H9 (cell line): ENCODE measurements around the gene LRIG1. TPM values are rescaled to one million over a fixed set of nuclear protein-coding genes. Genes with fewer than 3 reads are reported as not detected.

Source experiments
- DNase-seq: peaks from one replicate; pipeline ENCODE4 v3.0.0-alpha.2; 2017
- H2AFZ ChIP-seq: one replicate; pipeline ENCODE4 v1.6.1; 2013; ENCODE audit warnings: mild to moderate bottlenecking, low read length, control low read depth, moderate library complexity
- H2AK5ac ChIP-seq: 2 replicates; pipeline ENCODE4 v1.6.1; 2013; ENCODE audit warnings: low read length, control low read depth, mixed read lengths; ENCODE audit not compliant: insufficient read length
- H2BK120ac ChIP-seq: one replicate; pipeline ENCODE4 v1.6.1; 2013; ENCODE audit warnings: low read depth, mild to moderate bottlenecking, low read length, control low read depth, inconsistent platforms; ENCODE audit not compliant: poor library complexity, severe bottlenecking
- H2BK12ac ChIP-seq: 2 replicates; pipeline ENCODE4 v1.6.1; 2013; ENCODE audit warnings: low read length, control low read depth, mixed read lengths, low read depth; ENCODE audit not compliant: insufficient read length
- H2BK15ac ChIP-seq: 2 replicates; pipeline ENCODE4 v1.6.1; 2013; ENCODE audit warnings: low read depth, low read length, control low read depth
- H2BK20ac ChIP-seq: one replicate; pipeline ENCODE4 v1.6.1; 2013; ENCODE audit warnings: low read depth, mild to moderate bottlenecking, low read length, control low read depth, inconsistent platforms; ENCODE audit not compliant: poor library complexity, severe bottlenecking
- H2BK5ac ChIP-seq: 2 replicates; pipeline ENCODE4 v1.6.1; 2013; ENCODE audit warnings: low read length, control low read depth, mixed read lengths; ENCODE audit not compliant: insufficient read length
- H3K14ac ChIP-seq: 2 replicates; pipeline ENCODE4 v1.6.1; 2013; ENCODE audit warnings: low read length, control low read depth; ENCODE audit not compliant: insufficient read depth
- H3K18ac ChIP-seq: 2 replicates; pipeline ENCODE4 v1.6.1; 2013; ENCODE audit warnings: low read depth, mild to moderate bottlenecking, mixed read lengths, low read length, control low read depth; ENCODE audit not compliant: insufficient read length
- H3K23ac ChIP-seq: 2 replicates; pipeline ENCODE4 v1.6.1; 2013; ENCODE audit warnings: low read length, control low read depth, mixed read lengths, low read depth; ENCODE audit not compliant: insufficient read length
- H3K23me2 ChIP-seq: 2 replicates; pipeline ENCODE4 v1.6.1; 2013; ENCODE audit warnings: low read depth, mild to moderate bottlenecking, mixed read lengths, low read length, control low read depth; ENCODE audit not compliant: insufficient read length, poor library complexity, severe bottlenecking
- H3K27ac ChIP-seq: 2 replicates; pipeline ENCODE4 v1.5.1; 2013; ENCODE audit warnings: low read length, control low read depth, mixed read lengths, low read depth; ENCODE audit not compliant: insufficient read length
- H3K27me3 ChIP-seq: 2 replicates; pipeline ENCODE4 v1.6.1; 2013; ENCODE audit warnings: low read length, control low read depth, inconsistent platforms; ENCODE audit not compliant: insufficient read depth
- H3K4ac ChIP-seq: 2 replicates; pipeline ENCODE4 v1.6.1; 2013; ENCODE audit warnings: low read depth, mild to moderate bottlenecking, control low read depth, inconsistent platforms, low read length, moderate library complexity
- H3K4me1 ChIP-seq: 2 replicates; pipeline ENCODE4 v1.6.1; 2013; ENCODE audit warnings: low read length, control low read depth, inconsistent platforms; ENCODE audit not compliant: insufficient read depth
- H3K4me2 ChIP-seq: 2 replicates; pipeline ENCODE4 v1.6.1; 2013; ENCODE audit warnings: low read length, control low read depth, mixed read lengths; ENCODE audit not compliant: insufficient read length, insufficient read depth
- H3K56ac ChIP-seq: 2 replicates; pipeline ENCODE4 v1.6.1; 2013; ENCODE audit warnings: low read depth, mild to moderate bottlenecking, mixed read lengths, low read length, control low read depth; ENCODE audit not compliant: insufficient read length
- H3K79me1 ChIP-seq: 2 replicates; pipeline ENCODE4 v1.6.1; 2013; ENCODE audit warnings: low read depth, mild to moderate bottlenecking, moderate library complexity, low read length, control low read depth, inconsistent platforms; ENCODE audit not compliant: insufficient read depth, poor library complexity, severe bottlenecking
- H3K79me2 ChIP-seq: 2 replicates; pipeline ENCODE4 v1.6.1; 2013; ENCODE audit warnings: low read length, control low read depth, inconsistent platforms; ENCODE audit not compliant: insufficient read depth
- H3K9ac ChIP-seq: 2 replicates; pipeline ENCODE4 v1.6.1; 2013; ENCODE audit warnings: low read length, control low read depth, mixed read lengths; ENCODE audit not compliant: insufficient read length; ENCODE audit errors: extremely low read depth
- H3K9me3 ChIP-seq: one replicate; pipeline ENCODE4 v1.6.1; 2013; ENCODE audit warnings: low read depth, low read length, inconsistent platforms; ENCODE audit not compliant: control insufficient read depth
- H3T11ph ChIP-seq: one replicate; pipeline ENCODE4 v1.6.1; 2013; ENCODE audit warnings: mild to moderate bottlenecking, low read length, control low read depth, inconsistent platforms
- H4K20me1 ChIP-seq: one replicate; pipeline ENCODE4 v1.6.1; 2013; ENCODE audit not compliant: control insufficient read depth, insufficient read length, insufficient read depth
- H4K5ac ChIP-seq: 2 replicates; pipeline ENCODE4 v1.6.1; 2013; ENCODE audit warnings: low read depth, mild to moderate bottlenecking, mixed read lengths, low read length, control low read depth; ENCODE audit not compliant: insufficient read length
- H4K8ac ChIP-seq: replicated peaks from 2 replicates; pipeline ENCODE4 v1.6.1; 2013; ENCODE audit warnings: low read length, control low read depth, mixed read lengths, low read depth; ENCODE audit not compliant: insufficient read length
- H4K91ac ChIP-seq: 2 replicates; pipeline ENCODE4 v1.6.1; 2013; ENCODE audit warnings: low read depth, mild to moderate bottlenecking, moderate library complexity, mixed read lengths, low read length, control low read depth; ENCODE audit not compliant: insufficient read length
- H3K27ac Mint-ChIP-seq, 3 experiments: 2 replicates in 2 of 3; 3 replicates in 1 of 3; pipeline ENCODE4 v1.8.0; 2020 to 2021; ENCODE audit warnings: mixed read lengths in 3 of 3, mild to moderate bottlenecking in 1 of 3, moderate library complexity in 1 of 3
- H3K27me3 Mint-ChIP-seq: 2 replicates; pipeline ENCODE4 v1.8.0; 2021; ENCODE audit warnings: low read depth, mild to moderate bottlenecking, moderate library complexity, mixed read lengths
- H3K36me3 Mint-ChIP-seq, 3 experiments: 2 replicates in 2 of 3; 3 replicates in 1 of 3; pipeline ENCODE4 v1.8.0; 2020 to 2021; ENCODE audit warnings: low read depth in 3 of 3, mixed read lengths in 3 of 3; ENCODE audit not compliant: insufficient read depth in 1 of 3
- H3K4me1 Mint-ChIP-seq, 2 experiments: 2 replicates each; pipeline ENCODE4 v1.8.0; 2020; ENCODE audit warnings: mixed read lengths in 2 of 2
- H3K4me3 Mint-ChIP-seq, 2 experiments: 2 replicates in 1 of 2; 3 replicates in 1 of 2; pipeline ENCODE4 v1.8.0; 2020 to 2021; ENCODE audit warnings: mild to moderate bottlenecking in 2 of 2, mixed read lengths in 2 of 2, moderate library complexity in 1 of 2
- H3K9me3 Mint-ChIP-seq, 2 experiments: 2 replicates in 1 of 2; 3 replicates in 1 of 2; pipeline ENCODE4 v1.8.0; 2020; ENCODE audit warnings: mild to moderate bottlenecking in 2 of 2, mixed read lengths in 2 of 2, moderate library complexity in 1 of 2
- WGBS: extraction: QIAGEN DNeasy Blood & Tissue Kit; methylation state at CpG from one replicate; pipeline ENCODE4 v1.1.7; 2013; ENCODE audit warnings: missing lambda C conversion rate, low lambda C conversion rate, mixed read lengths; ENCODE audit not compliant: insufficient read length; ENCODE audit errors: extremely low coverage; 5-methylcytosine and 5-hydroxymethylcytosine counted together
- total RNA-seq: library from RNA; stranded (reverse); gene quantifications from 2 replicates; pipeline ENCODE4 v1.2.1, GENCODE V29; 2021
- TF ChIP-seq, protein P1 (sequence below): fragments of 200-600 bp; sonication (generic); conservative IDR thresholded peaks from 3 replicates; pipeline ENCODE4 v1.8.0; 2021; ENCODE audit warnings: antibody characterized with exemption, mild to moderate bottlenecking

LRIG1 gene
- total RNA-seq, 1 experiment from 2014 or later: 70.3 TPM

DNA sequence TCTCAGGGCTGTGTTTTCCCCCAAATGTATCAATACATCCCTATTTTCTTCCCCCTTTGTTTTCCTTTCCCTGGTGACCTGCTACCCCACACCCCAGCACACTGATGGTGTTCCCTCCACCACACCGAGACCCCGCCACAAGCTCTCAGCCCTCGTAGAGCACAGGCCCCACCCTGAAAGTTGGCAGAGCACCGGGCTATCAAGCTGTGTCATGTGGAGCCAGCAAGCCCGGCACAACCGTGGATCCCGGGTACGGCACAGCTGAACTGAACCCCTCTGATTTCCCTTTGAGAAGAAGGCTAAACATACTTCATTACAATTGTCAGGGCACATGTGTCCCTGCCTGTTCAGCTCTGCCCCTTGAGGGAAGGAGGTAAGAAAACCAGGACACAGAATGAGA lies 69.9 kb downstream of the LRIG1 start:
- H4K5ac ChIP-seq: no peak overlapping the region
- H2BK5ac ChIP-seq: no peak overlapping the region
- peaks cover 23% of the 10 kb centered on the region for H3K4me1 ChIP-seq
- H3K9me3 ChIP-seq: no peaks in the 10 kb centered on the region
- H2BK15ac ChIP-seq: no peak overlapping the region
- no peaks in the 10 kb centered on the region for H3K23me2 ChIP-seq
- peaks cover 53% of the 10 kb centered on the region for H3K79me2 ChIP-seq
- no peak overlapping the region for H3T11ph ChIP-seq
- no peak overlapping the region for H3K4me3 Mint-ChIP-seq
- H3K9ac ChIP-seq: no peak overlapping the region
- peaks cover 69 to 73% of the 10 kb centered on the region in 2 experiments for H3K4me1 Mint-ChIP-seq
- H3K36me3 Mint-ChIP-seq: peaks cover 17 to 61% (median 47%) of the 10 kb centered on the region in 3 experiments
- H3K18ac ChIP-seq: no peak overlapping the region
- no peak overlapping the region for H4K8ac ChIP-seq
- no peak overlapping the region for H2BK12ac ChIP-seq
- no peak overlapping the region for H3K56ac ChIP-seq
- H3K27me3 Mint-ChIP-seq: no peaks in the 10 kb centered on the region; the same call in 1 of the 2 replicates
- H2BK20ac ChIP-seq: no peak overlapping the region
- H4K91ac ChIP-seq: no peak overlapping the region
- H3K9me3 Mint-ChIP-seq: no peaks in the 10 kb centered on the region; a peak in 1 of 5 replicates
- no peaks in the 10 kb centered on the region for H3K27me3 ChIP-seq
- no peaks in the 10 kb centered on the region for H4K20me1 ChIP-seq
- peaks cover 17% of the 10 kb centered on the region for H3K79me1 ChIP-seq
- peak overlapping the region; percentile 56 to 89 (median 74); a peak in 6 of 7 replicates for H3K27ac Mint-ChIP-seq
- H3K4me2 ChIP-seq: no peak overlapping the region
- no peak overlapping the region for H2BK120ac ChIP-seq
- H2AFZ ChIP-seq: no peak overlapping the region
- TF ChIP-seq, protein P1, sequence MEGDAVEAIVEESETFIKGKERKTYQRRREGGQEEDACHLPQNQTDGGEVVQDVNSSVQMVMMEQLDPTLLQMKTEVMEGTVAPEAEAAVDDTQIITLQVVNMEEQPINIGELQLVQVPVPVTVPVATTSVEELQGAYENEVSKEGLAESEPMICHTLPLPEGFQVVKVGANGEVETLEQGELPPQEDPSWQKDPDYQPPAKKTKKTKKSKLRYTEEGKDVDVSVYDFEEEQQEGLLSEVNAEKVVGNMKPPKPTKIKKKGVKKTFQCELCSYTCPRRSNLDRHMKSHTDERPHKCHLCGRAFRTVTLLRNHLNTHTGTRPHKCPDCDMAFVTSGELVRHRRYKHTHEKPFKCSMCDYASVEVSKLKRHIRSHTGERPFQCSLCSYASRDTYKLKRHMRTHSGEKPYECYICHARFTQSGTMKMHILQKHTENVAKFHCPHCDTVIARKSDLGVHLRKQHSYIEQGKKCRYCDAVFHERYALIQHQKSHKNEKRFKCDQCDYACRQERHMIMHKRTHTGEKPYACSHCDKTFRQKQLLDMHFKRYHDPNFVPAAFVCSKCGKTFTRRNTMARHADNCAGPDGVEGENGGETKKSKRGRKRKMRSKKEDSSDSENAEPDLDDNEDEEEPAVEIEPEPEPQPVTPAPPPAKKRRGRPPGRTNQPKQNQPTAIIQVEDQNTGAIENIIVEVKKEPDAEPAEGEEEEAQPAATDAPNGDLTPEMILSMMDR: no peak
- WGBS: no CpG with 5 or more reads among the region's 8 CpGs
- no peak overlapping the region for H3K27ac ChIP-seq
- DNase-seq: no peak
- no peak overlapping the region for H2AK5ac ChIP-seq
- no peak overlapping the region for H3K23ac ChIP-seq
- H3K14ac ChIP-seq: no peak overlapping the region
- no peak overlapping the region for H3K4ac ChIP-seq
